WTC11 (cell line): ENCODE measurements around the gene MEF2D. TPM values are rescaled to one million over a fixed set of nuclear protein-coding genes. Genes with fewer than 3 reads are reported as not detected.

Experiments used
- ATAC-seq: fragments of 200-7000 bp; cut with Tn5 transposase; 2 replicates; pipeline ENCODE4 v1.10.0; 2021; ENCODE audit warnings: mild to moderate bottlenecking, moderate library complexity
- CTCF ChIA-PET: fragments of 300-600 bp; sonication (Branson Sonifier 250); formaldehyde crosslinking; loops from one replicate; lab custom pipeline; 2021; ENCODE audit warnings: antibody characterized with exemption; lab: Charles Lee
- POLR2A ChIA-PET: fragments of 350-600 bp; sonication (Branson Sonifier 250); formaldehyde crosslinking; loops from one replicate; lab custom pipeline; 2021; ENCODE audit warnings: antibody characterized with exemption; lab: Charles Lee
- DNase-seq: peaks from one replicate; pipeline ENCODE4 v3.0.0; 2021; ENCODE audit warnings: low spot score
- H3K27ac Mint-ChIP-seq: 2 replicates; pipeline ENCODE4 v1.8.0; 2021; ENCODE audit warnings: mixed read lengths
- H3K27me3 Mint-ChIP-seq: 2 replicates; pipeline ENCODE4 v1.8.0; 2021; ENCODE audit warnings: low read depth, mild to moderate bottlenecking, moderate library complexity, mixed read lengths
- H3K36me3 Mint-ChIP-seq: 2 replicates; pipeline ENCODE4 v1.8.0; 2021; ENCODE audit warnings: mixed read lengths
- H3K4me1 Mint-ChIP-seq: 2 replicates; pipeline ENCODE4 v1.8.0; 2022; ENCODE audit warnings: mixed read lengths
- H3K4me3 Mint-ChIP-seq: 2 replicates; pipeline ENCODE4 v1.8.0; 2021; ENCODE audit warnings: mild to moderate bottlenecking, moderate library complexity, mixed read lengths
- H3K9me3 Mint-ChIP-seq: 2 replicates; pipeline ENCODE4 v1.8.0; 2021; ENCODE audit warnings: mixed read lengths
- ELF4 ChIP-seq: sonication (generic); formaldehyde crosslinking; IDR thresholded peaks from 2 replicates; pipeline ENCODE4 v1.8.1; 2022; ENCODE audit warnings: low read depth, mild to moderate bottlenecking, moderate library complexity, missing genetic modification reagents
- ERG ChIP-seq: fragments of 250-450 bp; sonication (Bioruptor Pico); IDR thresholded peaks from 2 replicates; pipeline ENCODE4 v1.8.0; 2021; ENCODE audit warnings: mild to moderate bottlenecking
- FOXK1 ChIP-seq: sonication (generic); formaldehyde crosslinking; IDR thresholded peaks from 2 replicates; pipeline ENCODE4 v1.8.0; 2022; ENCODE audit warnings: mild to moderate bottlenecking, moderate library complexity, missing genetic modification reagents
- FOXP4 ChIP-seq: sonication (generic); formaldehyde crosslinking; IDR thresholded peaks from 2 replicates; pipeline ENCODE4 v1.8.0; 2022; ENCODE audit warnings: mild to moderate bottlenecking, missing genetic modification reagents
- IRF1 ChIP-seq: sonication (generic); formaldehyde crosslinking; IDR thresholded peaks from 2 replicates; pipeline ENCODE4 v1.8.0; 2023; ENCODE audit warnings: missing genetic modification reagents
- MXD4 ChIP-seq: fragments of 250-450 bp; sonication (Bioruptor Pico); IDR thresholded peaks from 2 replicates; pipeline ENCODE4 v1.8.0; 2021; ENCODE audit warnings: mild to moderate bottlenecking, moderate library complexity, borderline replicate concordance
- NFE2L1 ChIP-seq: sonication (generic); formaldehyde crosslinking; IDR thresholded peaks from 2 replicates; pipeline ENCODE4 v1.8.1; 2023; ENCODE audit warnings: missing genetic modification reagents
- NFYB ChIP-seq: sonication (generic); formaldehyde crosslinking; conservative IDR thresholded peaks from 2 replicates; pipeline ENCODE4 v1.8.0; 2022; ENCODE audit warnings: low read depth, missing genetic modification reagents
- NR3C1 ChIP-seq: sonication (generic); formaldehyde crosslinking; conservative IDR thresholded peaks from 2 replicates; pipeline ENCODE4 v1.8.1; 2023; ENCODE audit warnings: low read depth, mild to moderate bottlenecking, missing genetic modification reagents
- SP1 ChIP-seq: sonication (generic); formaldehyde crosslinking; conservative IDR thresholded peaks from 2 replicates; pipeline ENCODE4 v1.8.1; 2022; ENCODE audit warnings: missing genetic modification reagents
- TEAD4 ChIP-seq: sonication (generic); formaldehyde crosslinking; IDR thresholded peaks from 2 replicates; pipeline ENCODE4 v1.8.0; 2022; ENCODE audit warnings: mild to moderate bottlenecking, missing genetic modification reagents
- TP53 ChIP-seq: sonication (generic); formaldehyde crosslinking; IDR thresholded peaks from 2 replicates; pipeline ENCODE4 v1.8.1; 2023; ENCODE audit warnings: mild to moderate bottlenecking, missing genetic modification reagents
- USF2 ChIP-seq: sonication (generic); formaldehyde crosslinking; IDR thresholded peaks from 2 replicates; pipeline ENCODE4 v1.8.1; 2023; ENCODE audit warnings: mild to moderate bottlenecking, missing genetic modification reagents, moderate library complexity
- ZNF121 ChIP-seq: sonication (generic); formaldehyde crosslinking; IDR thresholded peaks from 2 replicates; pipeline ENCODE4 v1.8.0; 2023; ENCODE audit warnings: missing genetic modification reagents
- ZNF219 ChIP-seq: sonication (generic); formaldehyde crosslinking; IDR thresholded peaks from 2 replicates; pipeline ENCODE4 v1.8.0; 2023; ENCODE audit warnings: missing genetic modification reagents, mild to moderate bottlenecking, borderline replicate concordance
- ZNF425 ChIP-seq: fragments of 250-450 bp; sonication (Bioruptor Pico); conservative IDR thresholded peaks from 2 replicates; pipeline ENCODE4 v1.9.0; 2021; ENCODE audit warnings: mild to moderate bottlenecking
- total RNA-seq: library from RNA; stranded (reverse); gene quantifications from 3 replicates; pipeline ENCODE4 v1.2.3, GENCODE V29; 2021

MEF2D gene
- total RNA-seq, 1 experiment from 2014 or later: 24.1 TPM

- TF ChIP-seq FOXP4 (CRISPR knock-in tag) (0 out of 2 replicates have a peak, but pooled peaks have one; percentile 60), IRF1 (CRISPR knock-in tag) (peak; percentile 56; the same call in 1 of the 2 replicates), ZNF219 (0 out of 2 replicates have a peak, but pooled peaks have one; percentile 40), ZNF121 (CRISPR knock-in tag) (no peak), TP53 (0 out of 2 replicates have a peak, but pooled peaks have one; percentile 37), NFE2L1 (peak; percentile 67), SP1 (peak; percentile 78), NFYB (CRISPR knock-in tag) (peak; percentile 76), NR3C1 (no peak), FOXK1 (CRISPR knock-in tag) (peak; percentile 72)
Measured at GRCh38 chr1:156504821-156505678, 4.5 kb upstream of the MEF2D start (continued).

- Mint-ChIP-seq H3K27me3 (peaks cover 13% of the 10 kb centered on the region), H3K36me3 (no peaks in the 10 kb centered on the region), H3K4me1 (peaks cover 50% of the 10 kb centered on the region), H3K9me3 (no peaks in the 10 kb centered on the region), H3K4me3 (peak overlapping the region; percentile 60), H3K27ac (peak overlapping the region; percentile 95)
- ChIA-PET CTCF (interaction anchor here (0.8 to 6.4 kb wide), 12 partner anchors 13 to 201 kb away, joined by 3 to 142 read pairs (median 4); partner anchors contain the start of genes NAXE and RHBG), POLR2A (interaction anchor here (0.7 to 3.1 kb wide), 10 partner anchors 8 to 87 kb away, joined by 3 to 19 read pairs (median 4); partner anchors contain the start of gene NAXE)
- TF ChIP-seq ZNF425 (CRISPR knock-in tag) (no peak), ELF4 (CRISPR knock-in tag) (no peak), ERG (CRISPR knock-in tag) (no peak), MXD4 (CRISPR knock-in tag) (no peak), TEAD4 (CRISPR knock-in tag) (no peak), USF2 (CRISPR knock-in tag) (no peak)
- no peak for ATAC-seq
- DNase-seq: no peak
Measured at GRCh38 chr1:156504438-156504813, 3.9 kb upstream of the MEF2D start.
